GM23248 (cell line): Measurements from ENCODE around the gene CNTNAP5.

ENCODE experiments used
- EZH2 ChIP-seq: fragments of 200-600 bp; sonication (generic); IDR thresholded peaks from 2 replicates; pipeline ENCODE4 v1.6.1; 2018; ENCODE audit warnings: antibody characterized with exemption, mild to moderate bottlenecking; ENCODE audit not compliant: insufficient read depth, poor library complexity, severe bottlenecking
- EZH2phosphoT487 ChIP-seq: fragments of 200-600 bp; sonication (generic); IDR thresholded peaks from 2 replicates; pipeline ENCODE4 v1.6.1; 2018; ENCODE audit warnings: antibody characterized with exemption, moderate library complexity, mild to moderate bottlenecking, low read depth; ENCODE audit not compliant: insufficient read depth

GRCh38 chr2:124149571-124149970 lies 124.5 kb downstream of the CNTNAP5 start:
- no peak for TF ChIP-seq EZH2
- no peak for TF ChIP-seq EZH2phosphoT487
